ENCODE measurements around the gene WDR77.

- TF ChIP-seq, protein P1, sequence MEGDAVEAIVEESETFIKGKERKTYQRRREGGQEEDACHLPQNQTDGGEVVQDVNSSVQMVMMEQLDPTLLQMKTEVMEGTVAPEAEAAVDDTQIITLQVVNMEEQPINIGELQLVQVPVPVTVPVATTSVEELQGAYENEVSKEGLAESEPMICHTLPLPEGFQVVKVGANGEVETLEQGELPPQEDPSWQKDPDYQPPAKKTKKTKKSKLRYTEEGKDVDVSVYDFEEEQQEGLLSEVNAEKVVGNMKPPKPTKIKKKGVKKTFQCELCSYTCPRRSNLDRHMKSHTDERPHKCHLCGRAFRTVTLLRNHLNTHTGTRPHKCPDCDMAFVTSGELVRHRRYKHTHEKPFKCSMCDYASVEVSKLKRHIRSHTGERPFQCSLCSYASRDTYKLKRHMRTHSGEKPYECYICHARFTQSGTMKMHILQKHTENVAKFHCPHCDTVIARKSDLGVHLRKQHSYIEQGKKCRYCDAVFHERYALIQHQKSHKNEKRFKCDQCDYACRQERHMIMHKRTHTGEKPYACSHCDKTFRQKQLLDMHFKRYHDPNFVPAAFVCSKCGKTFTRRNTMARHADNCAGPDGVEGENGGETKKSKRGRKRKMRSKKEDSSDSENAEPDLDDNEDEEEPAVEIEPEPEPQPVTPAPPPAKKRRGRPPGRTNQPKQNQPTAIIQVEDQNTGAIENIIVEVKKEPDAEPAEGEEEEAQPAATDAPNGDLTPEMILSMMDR (conservative IDR thresholded peaks at IDR 0.05 in 1 of 2, IDR thresholded peaks at IDR 0.05 in 1 of 2; ENCODE audit: low read depth in 1 of 2, low read length in 2 of 2), result no peak
- TF ChIP-seq EZH2 (IDR thresholded peaks at IDR 0.05; ENCODE audit: low read length, missing control alignments), result no peak
These were observed 47.3 kb upstream of the WDR77 start for GRCh38 chr1:111496398-111496797.
